Embryonic facial prominence (tissue), 1 donor: Measurements from ENCODE around the gene BAX.
A peak's percentile ranks its signal among the peaks of the same experiment; 100 is the strongest.

ENCODE experiments used
- DNase-seq: peaks from one replicate; pipeline ENCODE4 v3.0.0-alpha.2; 2016; ENCODE audit errors: extremely low spot score

BAX gene

GRCh38 chr19:48928164-48929025, 26.3 kb upstream of the BAX start:
- no peak for DNase-seq

- peak; percentile 44 for DNase-seq
Measured at GRCh38 chr19:48933382-48933932, 21.2 kb upstream of the BAX start, which contains the start of gene DHDH. TSS of gene DHDH (plus strand) at chr19:48933699. CDS start at chr19:48933722, 23 bp downstream.

DNA sequence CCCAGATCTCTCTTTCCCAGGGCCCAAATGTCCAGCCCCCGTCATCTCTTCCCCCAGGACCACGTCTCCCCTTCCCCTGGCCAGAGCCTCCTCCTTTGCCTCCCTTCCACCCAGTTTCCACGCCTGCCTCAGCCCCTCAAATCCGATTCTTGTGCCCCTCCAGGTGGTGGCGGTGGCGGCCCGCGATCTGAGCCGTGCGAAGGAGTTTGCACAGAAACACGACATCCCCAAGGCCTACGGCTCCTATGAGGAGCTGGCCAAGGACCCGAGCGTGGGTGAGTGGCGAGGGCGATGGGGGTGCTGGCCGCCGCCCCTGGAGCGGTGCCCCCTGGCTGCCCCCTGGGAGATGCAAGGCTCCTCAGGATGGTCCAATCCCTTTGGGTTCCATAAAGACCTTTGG, 19.8 kb upstream of the BAX start:
- DNase-seq = no peak

- no peak for DNase-seq
Measured at GRCh38 chr19:48935864-48936263, 18.8 kb upstream of the BAX start.

DNA sequence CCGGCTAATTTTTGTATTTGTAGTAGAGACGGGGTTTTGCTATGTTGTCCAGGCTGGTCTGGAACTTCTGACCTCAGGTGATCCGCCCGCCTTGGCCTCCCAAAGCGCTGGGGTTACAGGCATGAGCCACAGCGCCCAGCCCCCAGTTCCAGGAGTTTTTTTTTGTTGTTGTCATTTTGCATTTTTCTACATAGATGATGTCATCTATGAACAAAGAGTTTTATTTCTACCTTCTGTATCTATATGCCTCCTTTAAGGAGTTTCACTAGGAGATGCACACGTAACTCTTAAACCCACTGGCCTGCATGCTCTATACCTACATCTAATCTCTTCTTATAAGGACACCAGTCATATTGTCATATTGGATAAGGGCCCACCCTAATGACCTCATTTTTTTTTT, 16.4 kb upstream of the BAX start:
- no peak for DNase-seq

- DNase-seq = no peak
Measured at GRCh38 chr19:48940902-48941301, 13.8 kb upstream of the BAX start.

- no peak for DNase-seq
Measured at GRCh38 chr19:48943081-48943480, 11.6 kb upstream of the BAX start.

DNA sequence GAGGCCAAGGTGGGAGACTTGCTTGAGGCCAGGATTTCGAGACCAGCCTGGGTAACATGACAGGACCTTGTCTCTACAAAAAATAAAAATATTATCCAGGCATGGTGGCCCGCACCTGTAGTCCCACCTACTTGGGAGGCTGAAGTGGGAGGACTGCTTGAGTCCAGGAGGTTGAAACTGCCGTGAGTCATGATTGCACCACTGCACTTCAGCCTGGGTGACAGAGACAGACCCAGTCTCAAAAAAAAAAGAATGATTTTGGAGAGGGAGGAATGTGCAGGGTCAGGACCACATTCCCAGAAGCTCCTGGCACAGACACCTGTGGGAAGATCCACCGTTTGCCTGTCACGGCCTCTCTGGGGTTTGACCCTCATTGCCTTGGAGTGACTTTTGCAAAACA, 9.3 kb upstream of the BAX start:
- no peak for DNase-seq

- DNase-seq = no peak
Measured at GRCh38 chr19:48945817-48946216, 8.9 kb upstream of the BAX start.

DNA sequence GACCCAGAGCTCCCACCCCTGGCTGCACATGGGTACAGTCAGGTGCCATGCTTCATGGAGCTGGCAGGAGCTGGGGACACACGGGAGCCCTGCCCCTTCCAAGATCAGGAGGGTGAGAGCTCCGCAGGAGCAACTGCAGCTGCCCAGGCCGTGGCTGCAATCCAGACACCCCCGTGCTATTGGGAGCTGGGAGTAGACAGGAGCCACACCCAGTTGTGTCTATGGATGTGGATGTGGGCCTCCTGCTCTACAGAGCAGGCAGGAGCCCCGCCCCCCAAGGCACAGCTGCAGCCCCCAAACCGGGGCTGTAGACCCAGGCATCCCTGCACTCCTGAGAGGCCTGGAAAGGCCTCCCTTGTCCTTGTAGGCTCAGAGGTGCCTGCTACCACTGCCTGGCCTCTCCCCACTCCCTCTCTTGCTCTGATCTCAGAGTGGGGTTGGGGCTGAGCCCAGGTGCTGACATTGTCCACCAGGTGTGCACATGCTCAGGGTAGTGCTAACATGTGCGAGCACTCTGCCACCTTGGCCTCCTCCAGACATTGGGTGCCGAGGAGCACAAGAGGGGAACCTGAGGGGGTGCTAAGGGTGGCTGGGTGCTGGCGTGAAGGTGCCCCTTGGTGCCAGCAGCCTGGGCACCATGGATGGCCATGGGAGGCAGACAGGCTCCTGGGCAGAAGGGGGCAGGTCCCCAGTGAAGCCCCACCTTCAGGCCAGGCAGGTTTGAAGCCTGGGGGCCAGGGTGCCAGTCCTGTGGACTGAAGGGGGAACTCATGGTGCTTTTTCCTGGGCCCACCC, 8.0 kb upstream of the BAX start:
- no peak for DNase-seq

- no peak for DNase-seq
Measured at GRCh38 chr19:48947258-48947542, 7.5 kb upstream of the BAX start.

GRCh38 chr19:48950159-48950558, 4.5 kb upstream of the BAX start:
- DNase-seq = no peak

DNA sequence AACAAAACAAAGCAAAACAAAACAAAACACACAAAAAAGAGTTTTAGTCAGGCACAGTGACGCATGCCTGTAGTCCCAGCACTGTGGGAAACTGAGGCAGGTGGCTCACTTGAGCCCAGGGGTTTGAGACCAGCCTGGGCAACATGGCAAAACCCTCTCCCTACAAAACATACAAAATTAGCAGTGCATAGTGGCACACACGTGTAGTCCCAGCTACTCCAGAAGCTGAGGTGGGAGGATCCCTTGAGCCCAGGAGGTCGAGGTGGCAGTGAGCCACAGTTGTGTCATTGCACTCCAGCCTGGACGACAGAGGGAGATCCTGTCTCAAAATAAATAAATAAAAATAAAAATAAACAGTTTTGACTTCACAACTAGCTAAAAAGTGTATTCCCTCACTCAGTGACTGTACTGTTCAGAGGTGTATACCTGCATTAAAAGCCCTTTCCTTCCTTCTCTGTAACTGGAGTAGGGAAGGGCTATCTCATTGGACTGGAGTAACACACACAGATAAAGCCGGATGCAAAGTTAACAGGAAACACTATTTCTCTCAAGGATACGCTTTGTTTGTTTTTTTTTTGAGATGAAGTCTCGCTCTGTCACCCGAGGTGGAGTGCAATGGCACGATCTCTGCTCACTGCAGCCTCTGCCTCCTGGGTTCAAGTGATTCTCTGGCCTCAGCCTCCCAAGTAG, 3.7 kb upstream of the BAX start:
- no peak for DNase-seq

GRCh38 chr19:48953141-48953540, 1.5 kb upstream of the BAX start:
- DNase-seq = no peak

DNA sequence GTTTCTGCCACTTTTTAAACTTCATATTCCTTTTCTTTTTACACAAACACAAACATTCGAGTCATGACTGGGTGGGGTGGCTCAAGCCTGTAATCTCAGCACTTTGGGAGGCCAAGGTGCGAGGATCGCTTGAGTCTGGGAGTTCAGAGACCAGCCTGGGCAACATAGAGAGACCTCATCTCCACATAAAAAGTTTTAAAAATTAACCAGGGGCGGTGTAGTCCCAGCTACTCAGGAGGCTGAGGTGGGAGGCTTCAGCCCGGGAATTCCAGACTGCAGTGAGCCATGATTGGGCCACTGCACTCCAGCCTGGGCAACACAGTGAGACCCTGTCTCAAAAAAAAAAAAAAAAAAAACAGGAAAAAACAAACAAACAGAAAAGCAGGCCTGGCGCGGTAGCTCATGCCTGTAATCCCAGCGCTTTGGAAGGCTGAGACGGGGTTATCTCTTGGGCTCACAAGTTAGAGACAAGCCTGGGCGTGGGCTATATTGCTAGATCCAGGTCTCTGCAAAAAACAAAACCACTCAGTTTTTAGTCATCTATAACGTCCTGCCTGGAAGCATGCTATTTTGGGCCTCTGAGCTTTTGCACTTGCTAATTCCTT, 583 bp upstream of the BAX start:
- DNase-seq = no peak

DNA sequence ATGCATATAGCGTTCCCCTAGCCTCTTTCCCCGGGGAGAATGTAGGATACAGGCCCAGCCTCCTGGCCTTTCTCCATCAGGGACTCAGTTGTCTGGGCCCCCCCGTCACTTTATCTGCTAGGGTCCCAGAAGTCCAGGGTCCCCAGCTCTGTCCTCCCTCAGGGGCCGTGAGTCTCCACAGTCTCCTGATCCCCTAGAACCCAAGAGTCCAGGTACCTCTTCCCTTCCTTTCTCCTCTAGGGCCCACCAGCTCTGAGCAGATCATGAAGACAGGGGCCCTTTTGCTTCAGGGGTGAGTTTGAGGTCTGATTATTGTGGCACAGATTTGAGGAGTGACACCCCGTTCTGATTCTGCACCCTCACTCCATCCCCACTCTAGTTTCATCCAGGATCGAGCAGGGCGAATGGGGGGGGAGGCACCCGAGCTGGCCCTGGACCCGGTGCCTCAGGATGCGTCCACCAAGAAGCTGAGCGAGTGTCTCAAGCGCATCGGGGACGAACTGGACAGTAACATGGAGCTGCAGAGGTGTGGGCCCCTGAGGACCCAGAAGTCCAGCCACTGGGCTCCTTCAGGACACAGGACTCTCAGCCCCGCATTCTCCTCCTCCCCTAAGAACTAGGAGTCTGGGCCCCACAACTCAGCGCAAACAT, 758 bp downstream of the BAX start:
- DNase-seq = no peak

DNA sequence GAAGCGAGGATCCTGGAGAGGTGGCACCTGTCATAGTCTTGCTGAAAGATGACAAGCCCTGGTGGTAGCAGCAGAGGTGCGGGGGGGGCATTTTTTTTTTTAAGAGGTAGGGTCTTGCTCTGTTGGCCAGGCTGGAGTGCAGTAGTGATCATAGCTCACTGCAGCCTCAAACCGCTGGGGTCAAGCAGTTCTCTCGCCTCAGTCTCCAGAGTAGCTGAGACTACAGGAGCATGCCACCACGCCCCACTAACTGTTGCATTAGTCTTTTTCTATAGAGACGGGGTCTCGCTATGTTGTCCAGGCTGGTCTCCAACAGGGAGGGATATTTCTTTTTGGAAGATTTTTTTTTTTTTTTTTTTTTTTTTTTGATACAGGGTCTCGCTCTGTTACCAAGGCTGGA, 3.3 kb downstream of the BAX start:
- no peak for DNase-seq

GRCh38 chr19:48959341-48960239, 4.9 kb downstream of the BAX start:
- DNase-seq = no peak

DNA sequence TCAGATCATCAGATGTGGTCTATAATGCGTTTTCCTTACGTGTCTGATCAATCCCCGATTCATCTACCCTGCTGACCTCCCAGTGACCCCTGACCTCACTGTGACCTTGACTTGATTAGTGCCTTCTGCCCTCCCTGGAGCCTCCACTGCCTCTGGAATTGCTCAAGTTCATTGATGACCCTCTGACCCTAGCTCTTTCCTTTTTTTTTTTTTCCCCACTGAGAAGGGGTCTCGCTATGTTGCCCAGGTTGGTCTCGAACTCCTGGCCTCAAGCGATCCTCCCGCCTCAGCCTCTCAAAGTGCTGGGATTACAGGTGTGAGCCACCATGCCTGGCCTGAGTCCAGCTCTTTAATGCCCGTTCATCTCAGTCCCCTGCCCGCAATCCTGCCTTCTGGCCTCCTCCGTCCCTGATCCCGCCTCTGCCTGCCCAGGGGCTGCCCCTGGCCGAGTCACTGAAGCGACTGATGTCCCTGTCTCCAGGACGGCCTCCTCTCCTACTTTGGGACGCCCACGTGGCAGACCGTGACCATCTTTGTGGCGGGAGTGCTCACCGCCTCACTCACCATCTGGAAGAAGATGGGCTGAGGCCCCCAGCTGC, 6.5 kb downstream of the BAX start:
- DNase-seq = no peak

DNA sequence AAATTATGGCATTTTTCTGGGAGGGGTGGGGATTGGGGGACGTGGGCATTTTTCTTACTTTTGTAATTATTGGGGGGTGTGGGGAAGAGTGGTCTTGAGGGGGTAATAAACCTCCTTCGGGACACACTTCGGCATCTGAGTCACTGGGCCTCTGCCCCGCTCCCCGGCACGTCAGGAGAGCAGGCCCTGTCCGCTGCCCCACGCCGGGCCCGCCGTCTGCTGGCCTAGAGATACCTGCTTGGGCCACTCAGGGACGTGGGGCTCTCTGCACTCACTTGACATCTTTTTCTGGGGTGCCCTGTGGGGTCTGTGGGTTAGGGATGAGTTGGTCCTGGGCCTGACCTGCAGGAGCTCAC, 7.0 kb downstream of the BAX start:
- DNase-seq = no peak
